ENCODE results near the gene TFF2.
A peak's percentile ranks its signal among the peaks of the same experiment; 100 is the strongest.

TFF2 gene, protein sequence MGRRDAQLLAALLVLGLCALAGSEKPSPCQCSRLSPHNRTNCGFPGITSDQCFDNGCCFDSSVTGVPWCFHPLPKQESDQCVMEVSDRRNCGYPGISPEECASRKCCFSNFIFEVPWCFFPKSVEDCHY

GRCh38 chr21:42350927-42351426 is at the start of gene TFF2:
Gene TFF2, minus strand, starts transcription at chr21:42350994. Its CDS starts 37 bp downstream, at chr21:42350957.
- no peak for DNase-seq

DNA sequence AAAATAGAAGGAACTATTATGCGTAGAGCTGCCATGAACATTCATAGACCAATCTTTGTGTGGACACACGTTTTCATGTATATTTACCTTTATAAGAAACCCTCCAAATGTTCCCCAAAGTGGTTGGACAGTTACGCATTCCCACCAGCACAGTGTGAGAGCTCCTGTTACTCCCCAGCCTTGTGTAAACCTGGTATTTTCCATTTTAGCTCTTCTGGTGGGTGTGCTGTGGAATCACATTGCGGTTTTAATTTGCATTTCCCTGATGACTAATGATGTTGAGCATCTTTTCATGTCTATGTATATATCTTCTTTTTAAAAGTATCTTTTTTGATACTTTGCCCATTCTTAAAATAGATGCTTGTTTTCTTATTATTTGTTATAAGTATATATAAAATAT is 49.7 kb upstream of the TFF2 start:
- peak; percentile 23 for DNase-seq

DNA sequence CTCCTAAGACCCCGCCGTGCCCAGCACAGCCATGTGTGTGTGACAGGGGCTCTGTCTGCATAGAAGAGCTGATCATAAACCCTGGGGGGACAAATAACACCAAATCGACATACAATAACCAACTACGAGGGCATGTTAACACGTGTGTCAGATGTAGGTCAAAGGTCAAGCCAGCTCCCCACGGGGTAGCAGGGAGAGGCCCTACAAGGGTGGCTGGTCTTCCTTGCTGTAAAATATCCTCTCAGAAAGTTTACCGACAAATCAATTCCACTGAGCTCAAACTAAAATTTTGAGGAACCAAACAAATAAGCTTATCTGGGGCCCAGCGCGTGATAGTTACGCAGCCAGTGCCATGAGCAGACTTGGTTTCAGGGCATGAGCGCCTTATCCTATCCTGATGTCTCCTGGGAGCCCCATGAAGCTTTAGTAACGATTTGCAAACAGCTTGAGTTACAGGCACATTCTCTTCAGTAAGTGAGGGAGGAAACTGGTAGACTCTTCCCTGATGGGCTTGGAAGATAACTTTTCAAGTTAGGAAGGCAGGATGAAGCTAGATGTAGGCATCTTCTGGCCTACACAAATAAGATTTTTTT is 47.7 kb upstream of the TFF2 start:
- DNase-seq = no peak

GRCh38 chr21:42397746-42398394 is 47.1 kb upstream of the TFF2 start:
- DNase-seq = no peak

- DNase-seq = no peak
Observed at GRCh38 chr21:42396799-42397745, 46.3 kb upstream of the TFF2 start.

GRCh38 chr21:42395905-42396651 is 45.3 kb upstream of the TFF2 start, which contains the start of gene TMPRSS3:
Gene TMPRSS3, minus strand, starts transcription at chr21:42396052. Its CDS starts 635 bp downstream, at chr21:42395417.
- no peak for DNase-seq

DNA sequence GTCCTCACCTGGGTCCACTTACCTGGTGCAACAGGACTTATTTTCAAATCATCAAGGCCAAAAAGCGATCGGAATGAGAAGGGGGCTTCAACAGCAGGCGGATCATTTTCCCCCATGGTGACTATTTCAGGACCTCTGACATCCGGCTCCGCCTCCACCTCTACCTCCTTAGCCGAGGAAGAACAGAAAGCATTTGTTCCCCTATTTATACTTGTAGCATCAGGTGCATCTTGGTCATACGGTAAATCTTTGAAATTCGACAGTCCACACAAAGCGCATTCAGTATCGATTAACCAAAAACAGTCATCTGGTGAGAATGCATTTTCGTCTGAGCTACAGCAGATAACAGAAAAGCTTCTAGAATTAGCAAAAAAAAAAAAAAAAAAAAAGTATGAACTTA is 44.5 kb upstream of the TFF2 start:
- no peak for DNase-seq

DNA sequence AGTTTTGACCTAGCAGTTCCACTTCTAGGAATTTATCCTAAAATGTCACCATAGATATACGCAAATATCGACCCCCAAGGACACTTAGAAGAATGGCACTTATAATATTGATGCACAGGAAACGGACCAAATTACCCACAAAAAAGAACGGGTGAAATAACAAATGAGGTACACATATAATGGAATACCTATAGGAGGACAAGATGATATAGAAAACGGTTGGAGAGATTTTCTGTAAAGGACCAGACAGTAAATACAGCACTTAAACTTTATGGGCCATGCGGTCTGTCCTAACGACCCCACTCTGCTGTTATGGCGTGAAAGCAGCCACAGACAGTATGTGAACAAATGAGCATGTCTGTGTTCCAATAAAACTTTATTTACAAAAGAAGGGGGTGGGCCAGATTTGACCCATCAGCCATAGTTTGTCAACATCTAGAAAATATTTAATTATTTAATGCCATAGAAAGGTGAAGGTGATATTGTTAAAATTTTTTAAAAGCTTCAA is 42.7 kb upstream of the TFF2 start:
- DNase-seq = no peak

- no peak for DNase-seq
Observed at GRCh38 chr21:42392731-42393442, 42.1 kb upstream of the TFF2 start.

- DNase-seq = no peak
Observed at GRCh38 chr21:42391297-42391696, 40.5 kb upstream of the TFF2 start.

DNA sequence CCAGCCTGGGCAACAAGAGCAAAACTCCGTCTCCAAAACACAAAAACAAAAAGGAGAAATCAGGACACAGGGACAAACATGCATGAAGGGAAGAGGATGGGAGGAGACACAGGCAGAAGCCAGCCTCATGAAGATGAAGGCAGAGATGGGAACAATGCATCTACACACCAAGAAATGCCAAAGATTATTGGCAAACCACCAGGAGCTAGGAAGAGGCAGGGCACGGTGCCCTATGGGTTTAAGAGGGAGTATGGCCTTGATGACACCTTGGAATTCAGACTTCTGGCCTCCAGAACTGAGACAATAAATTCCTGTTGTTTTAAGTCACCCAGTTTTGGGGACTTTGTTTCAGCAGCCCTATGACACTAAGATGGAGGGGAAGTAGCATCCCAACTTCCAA is 39.9 kb upstream of the TFF2 start:
- no peak for DNase-seq

GRCh38 chr21:42390193-42390592 is 39.4 kb upstream of the TFF2 start:
- no peak for DNase-seq

DNA sequence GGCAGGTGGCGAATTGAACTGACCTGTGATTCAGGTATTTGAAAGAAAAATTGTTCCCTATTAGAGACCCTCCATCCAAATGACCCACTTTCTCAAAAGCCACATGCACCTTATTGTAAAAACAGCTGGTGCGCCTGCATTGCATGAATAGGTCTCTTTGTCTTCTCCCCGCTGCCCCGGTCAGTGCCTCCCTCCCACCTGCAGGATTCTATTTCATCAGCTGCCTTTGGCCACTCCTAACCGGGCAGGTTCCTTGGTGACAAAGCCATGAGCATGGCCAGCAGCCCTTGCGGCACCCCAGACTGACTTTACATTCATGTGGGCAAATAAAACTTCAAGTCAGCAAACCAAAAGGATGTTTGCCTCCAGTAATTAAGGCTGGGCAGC is 38.6 kb upstream of the TFF2 start:
- no peak for DNase-seq

GRCh38 chr21:42388740-42389448 is 38.1 kb upstream of the TFF2 start:
- DNase-seq = no peak

- no peak for DNase-seq
Observed at GRCh38 chr21:42387843-42388340, 37.1 kb upstream of the TFF2 start.

DNA sequence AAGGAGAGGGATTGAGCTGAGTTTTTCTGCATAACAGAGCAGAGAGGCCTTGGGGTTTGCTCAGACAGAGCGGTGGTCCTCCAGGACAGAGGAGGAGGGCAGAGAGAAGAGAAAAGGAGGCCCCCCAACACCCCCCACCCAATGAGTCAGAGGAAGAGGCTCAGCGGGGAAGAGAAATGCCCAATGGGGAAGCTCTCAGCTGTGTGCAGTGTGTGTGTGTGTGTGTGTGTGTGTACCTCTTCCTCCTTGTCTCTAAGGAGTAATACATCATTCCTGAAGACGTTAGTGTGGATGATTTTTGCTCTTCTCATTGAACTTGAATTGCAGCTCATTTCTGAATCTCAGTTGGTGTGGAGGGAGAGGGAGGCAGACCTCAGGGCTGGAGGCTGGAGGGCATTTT is 36.4 kb upstream of the TFF2 start:
- DNase-seq = no peak

DNA sequence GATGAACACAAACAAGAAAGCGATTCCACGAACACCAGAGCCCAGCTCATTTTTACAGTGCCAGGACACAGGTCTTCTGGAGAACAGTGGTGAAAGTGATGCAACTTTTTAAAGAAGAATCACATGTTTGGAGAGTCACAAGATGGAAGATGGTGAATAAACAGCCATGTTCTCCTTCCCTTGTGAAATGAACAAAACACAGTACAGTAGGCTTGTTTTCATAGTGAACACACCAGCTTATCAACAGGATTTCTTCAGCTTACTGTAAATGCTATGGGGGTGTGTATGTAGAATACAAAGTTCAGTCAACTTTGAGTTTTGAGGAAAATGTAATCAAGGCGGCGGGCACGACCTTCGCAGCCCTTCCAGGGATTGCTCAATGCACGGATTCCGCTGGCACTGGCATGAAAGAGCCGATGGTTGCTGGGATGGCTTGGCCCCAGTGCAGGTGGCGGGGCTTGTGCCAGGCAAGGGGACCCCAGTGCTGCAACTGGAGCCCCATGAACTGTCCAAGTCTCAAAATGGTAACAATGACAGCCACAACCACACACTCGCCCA is 35.3 kb upstream of the TFF2 start:
- DNase-seq = no peak

DNA sequence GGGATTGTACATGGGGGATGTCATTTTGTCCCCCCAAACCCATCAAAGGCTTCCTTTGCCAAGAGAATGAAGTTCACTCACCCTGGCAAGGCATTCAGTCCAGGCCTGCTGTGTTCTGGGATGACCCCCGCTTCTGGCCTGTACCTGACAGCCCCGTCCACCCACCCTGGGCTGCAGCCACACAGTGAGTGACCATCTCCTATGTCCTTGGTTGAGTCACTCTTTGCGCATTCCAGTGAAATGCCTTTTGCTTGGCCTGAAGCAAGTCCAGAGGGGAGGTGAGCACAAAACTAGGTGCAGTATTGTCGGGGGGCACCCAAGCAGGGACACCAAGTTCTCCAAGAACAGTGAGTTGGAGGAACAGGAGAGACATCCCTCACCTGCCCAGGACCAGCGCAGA is 34.8 kb upstream of the TFF2 start:
- DNase-seq = no peak

GRCh38 chr21:42384989-42385388 is 34.2 kb upstream of the TFF2 start:
- no peak for DNase-seq

All from EL (cell line).